Effector CD4-positive, alpha-beta T cell (primary cell): ENCODE results near the gene SPIRE1.
"Not testable (repeated sequence)": the region's sequence is repeated elsewhere in the genome, so short reads cannot be mapped to it uniquely, and the experiment has no call there.

Experiments
- DNase-seq: peaks from one replicate; pipeline ENCODE4 v3.0.0-alpha.2; 2020

SPIRE1 gene

GRCh38 chr18:12645751-12646203 lies 12.1 kb downstream of the SPIRE1 start:
- no peak for DNase-seq

- DNase-seq, result no peak
Observed at GRCh38 chr18:12645254-12645653, 12.7 kb downstream of the SPIRE1 start.

GRCh38 chr18:12643756-12644155 lies 14.2 kb downstream of the SPIRE1 start:
- not testable (repeated sequence) for DNase-seq

- DNase-seq, result no peak
Observed at GRCh38 chr18:12640881-12641200, 17.1 kb downstream of the SPIRE1 start.

GRCh38 chr18:12639990-12640880 lies 17.7 kb downstream of the SPIRE1 start:
- no peak for DNase-seq

GRCh38 chr18:12638644-12639124 lies 19.2 kb downstream of the SPIRE1 start:
- DNase-seq, result no peak

- DNase-seq, result no peak
Observed at GRCh38 chr18:12637901-12638643, 19.8 kb downstream of the SPIRE1 start.

- no peak for DNase-seq
Observed at GRCh38 chr18:12637393-12637792, 20.5 kb downstream of the SPIRE1 start.

- no peak for DNase-seq
Observed at GRCh38 chr18:12631831-12632477, 26.0 kb downstream of the SPIRE1 start.

GRCh38 chr18:12630136-12630535 lies 27.8 kb downstream of the SPIRE1 start:
- no peak for DNase-seq

- DNase-seq, result no peak
Observed at GRCh38 chr18:12628706-12629702, 28.9 kb downstream of the SPIRE1 start.

- not testable (repeated sequence) for DNase-seq
Observed at GRCh38 chr18:12627199-12627598, 30.7 kb downstream of the SPIRE1 start.

- DNase-seq, result no peak
Observed at GRCh38 chr18:12625241-12625640, 32.7 kb downstream of the SPIRE1 start.

GRCh38 chr18:12621742-12622306 lies 36.1 kb downstream of the SPIRE1 start:
- DNase-seq, result no peak

GRCh38 chr18:12615748-12616147 lies 42.2 kb downstream of the SPIRE1 start:
- DNase-seq, result no peak

- no peak for DNase-seq
Observed at GRCh38 chr18:12608301-12608700, 49.6 kb downstream of the SPIRE1 start.

- no peak for DNase-seq
Observed at GRCh38 chr18:12606592-12607315, 51.2 kb downstream of the SPIRE1 start.

GRCh38 chr18:12604445-12605007 lies 53.4 kb downstream of the SPIRE1 start:
- DNase-seq, result no peak

GRCh38 chr18:12599966-12600365 lies 57.9 kb downstream of the SPIRE1 start:
- DNase-seq, result no peak

- no peak for DNase-seq
Observed at GRCh38 chr18:12599543-12599942, 58.4 kb downstream of the SPIRE1 start.
